Body of pancreas (tissue), 4 donors: ENCODE data around the gene KLHL29. TPM values are rescaled to one million over a fixed set of nuclear protein-coding genes. Genes with fewer than 3 reads are reported as not detected.

Experiments used
- ATAC-seq: fragments of 150-250 bp; one replicate; pipeline ENCODE4 v1.9.1; 2016
- DNase-seq, 4 donors: peaks; one replicate each; pipeline ENCODE4 v3.0.0-alpha.2; 2019
- H3K27ac ChIP-seq, 4 donors: fragments of 200-600 bp; sonication (generic); 1 replicate in 3 of 4; 2 replicates in 1 of 4; pipeline versions ENCODE4 v1.5.1 to v1.6.1; 2016 to 2019; ENCODE audit warnings: mild to moderate bottlenecking in 1 of 4, mixed read lengths in 1 of 4, moderate library complexity in 1 of 4
- H3K27me3 ChIP-seq, 2 donors: fragments of 200-600 bp; sonication (generic); one replicate each; pipeline ENCODE4 v1.6.0; 2016; ENCODE audit warnings: mild to moderate bottlenecking in 1 of 2
- H3K36me3 ChIP-seq, 2 donors: fragments of 200-600 bp; sonication (generic); replicated peaks in 1 of 2; 2 replicates each; pipeline ENCODE4 v1.5.1; 2016; ENCODE audit warnings: low read depth in 2 of 2; ENCODE audit not compliant: insufficient read depth in 1 of 2
- H3K4me1 ChIP-seq: fragments of 200-600 bp; sonication (generic); one replicate; pipeline ENCODE4 v1.6.0; 2016
- H3K4me3 ChIP-seq, 2 donors: fragments of 200-600 bp; sonication (generic); 1 replicate in 1 of 2; 2 replicates in 1 of 2; pipeline ENCODE4 v1.5.1; 2016 to 2019
- H3K9me3 ChIP-seq, 3 donors: fragments of 200-600 bp; sonication (generic); 1 replicate in 2 of 3; 2 replicates in 1 of 3; pipeline ENCODE4 v1.5.1; 2016
- CTCF ChIP-seq, 7 experiments: fragments of 450-650 bp in 4 of 7; fragments of 200-600 bp in 3 of 7; sonication (generic) in 3 of 7; IDR thresholded peaks; one replicate each; pipeline ENCODE4 v1.5.1; 2016 to 2019; ENCODE audit warnings: antibody characterized with exemption in 7 of 7
- POLR2A ChIP-seq, 3 donors: fragments of 450-650 bp; IDR thresholded peaks; one replicate each; pipeline ENCODE4 v1.6.1; 2016; ENCODE audit warnings: antibody characterized with exemption in 3 of 3, mild to moderate bottlenecking in 2 of 3
- WGBS, 2 donors: methylation state at CpG; one replicate each; pipeline ENCODE4 v1.1.5; 2017; 5-methylcytosine and 5-hydroxymethylcytosine counted together
- intact Hi-C: fragments of 100-400 bp; cut with DNase I; formaldehyde crosslinking; loops from one replicate; pipeline ENCODE4 v1.15.1; 2023
- total RNA-seq, 2 donors: library from RNA; depleted of rRNA; stranded (reverse); fragments of >200 nt; gene quantifications; one replicate each; pipeline ENCODE4 v1.1.0, GENCODE V29; 2016

The KLHL29 gene
- total RNA-seq, 2 donors from 2014 or later: 4.0 to 4.4 TPM

- H3K27me3 ChIP-seq: no peaks in the 10 kb centered on the region
- DNase-seq: no peak
- no peaks in the 10 kb centered on the region for H3K4me1 ChIP-seq
- intact Hi-C loops: no loop called here
- ATAC-seq: no peak
- H3K36me3 ChIP-seq: peaks cover 0 to 6% of the 10 kb centered on the region in 2 donors
- no peaks in the 10 kb centered on the region for H3K9me3 ChIP-seq
- 75 to 87% methylated on average over 4 of the region's 4 CpGs for WGBS, 2 donors
- H3K27ac ChIP-seq: no peak overlapping the region
- no peak for TF ChIP-seq POLR2A (IDR thresholded peaks at IDR 0.05)
- TF ChIP-seq CTCF (IDR thresholded peaks at IDR 0.05): no peak
- no peak overlapping the region for H3K4me3 ChIP-seq
Observed at GRCh38 chr2:23753291-23754010, 368.5 kb downstream of the KLHL29 start.

- Histone ChIP-seq H3K36me3 (peaks cover 0 to 6% of the 10 kb centered on the region in 2 donors), H3K9me3 (no peaks in the 10 kb centered on the region), H3K4me1 (no peaks in the 10 kb centered on the region), H3K27ac (no peak overlapping the region), H3K27me3 (no peaks in the 10 kb centered on the region), H3K4me3 (no peak overlapping the region)
- intact Hi-C loops: no loop called here
- TF ChIP-seq POLR2A (IDR thresholded peaks at IDR 0.05) (no peak), CTCF (IDR thresholded peaks at IDR 0.05) (no peak)
- ATAC-seq: no peak
- no peak for DNase-seq
Observed at GRCh38 chr2:23754970-23755369, 370.0 kb downstream of the KLHL29 start.

DNA sequence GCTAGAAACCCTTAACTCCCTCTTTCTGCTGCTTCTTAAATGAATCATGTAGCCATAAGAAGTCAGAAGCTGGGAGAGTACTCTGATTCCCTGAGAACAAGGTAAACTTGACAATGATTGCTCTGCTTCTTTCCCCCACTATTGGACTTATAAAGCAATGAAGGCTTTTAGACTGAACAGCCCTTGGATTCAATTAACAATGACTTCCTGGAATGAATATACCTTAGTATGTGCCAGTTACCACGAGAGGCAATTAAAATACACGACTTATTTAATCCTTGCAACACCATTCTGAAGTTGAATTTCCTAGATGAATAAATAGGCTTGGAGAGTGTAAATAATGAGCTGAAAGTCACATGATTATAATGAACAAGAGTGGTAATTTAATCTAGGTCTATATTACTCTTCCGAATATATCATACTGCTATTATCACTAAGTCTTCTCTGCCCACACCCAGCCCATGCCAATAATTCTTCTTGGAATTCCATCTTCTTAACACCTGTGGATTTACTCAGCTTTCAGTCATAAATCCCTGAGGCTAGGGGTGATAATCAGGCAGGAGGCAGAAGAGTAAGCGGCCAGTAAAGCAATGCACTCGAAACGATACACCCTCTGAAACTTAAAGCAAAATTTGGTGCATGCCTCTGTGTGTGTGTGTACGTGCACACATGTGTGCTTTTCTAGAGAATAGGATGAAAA, 371.8 kb downstream of the KLHL29 start:
- whole genome bisulfite sequencing, 2 donors: 85 to 91% methylated on average over 7 of the region's 7 CpGs
- TF ChIP-seq CTCF (IDR thresholded peaks at IDR 0.05) (no peak), POLR2A (IDR thresholded peaks at IDR 0.05) (no peak)
- Histone ChIP-seq H3K9me3 (no peaks in the 10 kb centered on the region), H3K4me3 (no peak overlapping the region), H3K36me3 (peaks cover 0 to 4% of the 10 kb centered on the region in 2 donors), H3K27ac (no peak overlapping the region), H3K4me1 (no peaks in the 10 kb centered on the region), H3K27me3 (no peaks in the 10 kb centered on the region)
- DNase-seq: no peak
- intact Hi-C loops: no loop called here
- no peak for ATAC-seq

DNA sequence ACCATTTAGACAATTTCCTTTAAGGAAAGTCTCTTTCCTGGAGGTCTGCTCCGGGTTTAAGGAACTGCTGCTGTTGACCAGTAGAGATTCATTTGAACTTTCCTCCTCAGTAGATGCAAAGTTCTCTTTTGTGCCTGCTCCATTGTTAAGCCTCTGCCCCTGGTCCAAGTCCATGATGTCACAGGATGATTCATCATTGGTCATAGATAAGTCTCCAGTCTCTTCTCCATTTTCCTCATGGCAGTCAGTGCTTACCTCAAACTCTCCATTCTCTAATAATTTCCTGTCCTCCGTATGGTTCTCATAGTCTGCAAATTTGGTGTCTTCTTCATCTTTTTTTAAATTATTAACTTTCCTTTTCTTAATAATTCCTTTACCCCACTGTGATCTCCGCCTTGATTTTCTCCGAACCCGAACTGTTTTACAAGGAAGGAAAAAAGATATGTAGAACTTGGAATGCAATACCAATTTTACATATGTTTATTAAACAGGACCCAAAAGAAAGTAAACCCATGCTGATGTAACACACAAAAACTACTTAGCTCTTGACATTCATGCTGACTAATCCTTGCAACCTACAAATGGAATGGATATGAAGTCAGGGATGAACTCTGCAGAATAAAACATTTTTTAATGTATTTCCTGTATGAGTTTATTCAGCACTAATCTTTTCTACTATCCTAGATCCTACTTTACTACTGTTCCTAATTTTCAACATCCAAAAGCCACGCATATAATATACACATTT, 372.9 kb downstream of the KLHL29 start:
- no peaks in the 10 kb centered on the region for H3K9me3 ChIP-seq
- peaks cover 0 to 5% of the 10 kb centered on the region in 2 donors for H3K36me3 ChIP-seq
- DNase-seq (no peak), ATAC-seq (no peak)
- 84 to 91% methylated on average over 6 of the region's 6 CpGs for WGBS, 2 donors
- intact Hi-C loops: no loop called here
- H3K4me1 ChIP-seq: no peaks in the 10 kb centered on the region
- H3K27ac ChIP-seq: no peak overlapping the region
- H3K27me3 ChIP-seq: no peaks in the 10 kb centered on the region
- H3K4me3 ChIP-seq: no peak overlapping the region
- TF ChIP-seq POLR2A (IDR thresholded peaks at IDR 0.05) (no peak), CTCF (IDR thresholded peaks at IDR 0.05) (no peak)
